ENCODE measurements around the gene EIF2AK3. TPM values are rescaled to one million over a fixed set of nuclear protein-coding genes. Genes with fewer than 3 reads are reported as not detected.

The EIF2AK3 gene
- 19.3 and 30.6 TPM in 2 replicates for total RNA-seq (2016; rRNA removed; fragmentation: Illumina TruSeq; extraction: Trizol)
- 1.9 and 4.1 TPM in 2 replicates for total RNA-seq (2016; cell fraction: cytosol; rRNA removed; fragmentation: Illumina TruSeq; extraction: Trizol; ENCODE audit: low read depth)
- 16.3 and 30.3 TPM in 2 replicates for total RNA-seq (2016; cell fraction: insoluble cytoplasmic fraction; rRNA removed; fragmentation: Illumina TruSeq; extraction: Trizol)
- 5.7 and 7.5 TPM in 2 replicates for total RNA-seq (2016; cell fraction: membrane; rRNA removed; fragmentation: Illumina TruSeq; extraction: Trizol)
- total RNA-seq (2016; cell fraction: nucleus; rRNA removed; fragmentation: Illumina TruSeq; extraction: Trizol), result 44.3 and 53.8 TPM in 2 replicates
- polyA plus RNA-seq (2011; rRNA removed), result 10.3 and 11.6 TPM in 2 replicates
- 5.9 and 10.2 TPM in 2 replicates for polyA plus RNA-seq (2011; cell fraction: cytosol; rRNA removed)
- 8.8 and 10.0 TPM in 2 replicates for polyA plus RNA-seq (2011; cell fraction: nucleus; rRNA removed)
- polyA plus RNA-seq (2012), result 16.3 and 19.2 TPM in 2 replicates
- polyA plus RNA-seq (2016; cell fraction: cytosol; fragmentation: Illumina TruSeq; extraction: Trizol; ENCODE audit: low read depth), result 0.80 and 1.0 TPM in 2 replicates
- polyA plus RNA-seq (2016; cell fraction: insoluble cytoplasmic fraction; fragmentation: Illumina TruSeq; extraction: Trizol; ENCODE audit: low read depth), result 8.4 and 9.4 TPM in 2 replicates
- 1.9 TPM in 2 replicates for polyA plus RNA-seq (2016; cell fraction: membrane; fragmentation: Illumina TruSeq; extraction: Trizol; ENCODE audit: low read depth)
- 38.2 and 39.9 TPM in 2 replicates for polyA plus RNA-seq (2016; cell fraction: nucleus; fragmentation: Illumina TruSeq; extraction: Trizol; ENCODE audit: insufficient read depth, low read depth)
- polyA minus RNA-seq (2011; rRNA and poly(A)+ RNA removed; ENCODE audit: low replicate concordance), result 5.4 and 6.6 TPM in 2 replicates
- 14.1 and 21.9 TPM in 2 replicates for polyA minus RNA-seq (2011; cell fraction: cytosol; rRNA and poly(A)+ RNA removed)
- 34.6 and 44.7 TPM in 2 replicates for polyA minus RNA-seq (2011; cell fraction: nucleus; rRNA and poly(A)+ RNA removed)
- Bru-seq, nascent RNA, result percentile 91 among the genes with signal in this experiment
- percentile 83 among the genes with signal in this experiment for BruChase-seq, experiment 1, labeled RNA remaining after a 6-hour chase
- BruChase-seq, experiment 2, labeled RNA remaining after a 2-hour chase, result percentile 86 among the genes with signal in this experiment
- long read RNA-seq, experiment 1, full-length matches to known transcripts, result 4 of 6 reads
- long read RNA-seq, experiment 1, partial matches to known transcripts, result 1 of 6 reads
- long read RNA-seq, experiment 1, other reads (novel, unspliced or antisense), result 1 of 6 reads
- long read RNA-seq, experiment 2, full-length matches to known transcripts, result 11 of 36 reads
- long read RNA-seq, experiment 2, partial matches to known transcripts, result 7 of 36 reads
- long read RNA-seq, experiment 2, other reads (novel, unspliced or antisense), result 18 of 36 reads

DNA sequence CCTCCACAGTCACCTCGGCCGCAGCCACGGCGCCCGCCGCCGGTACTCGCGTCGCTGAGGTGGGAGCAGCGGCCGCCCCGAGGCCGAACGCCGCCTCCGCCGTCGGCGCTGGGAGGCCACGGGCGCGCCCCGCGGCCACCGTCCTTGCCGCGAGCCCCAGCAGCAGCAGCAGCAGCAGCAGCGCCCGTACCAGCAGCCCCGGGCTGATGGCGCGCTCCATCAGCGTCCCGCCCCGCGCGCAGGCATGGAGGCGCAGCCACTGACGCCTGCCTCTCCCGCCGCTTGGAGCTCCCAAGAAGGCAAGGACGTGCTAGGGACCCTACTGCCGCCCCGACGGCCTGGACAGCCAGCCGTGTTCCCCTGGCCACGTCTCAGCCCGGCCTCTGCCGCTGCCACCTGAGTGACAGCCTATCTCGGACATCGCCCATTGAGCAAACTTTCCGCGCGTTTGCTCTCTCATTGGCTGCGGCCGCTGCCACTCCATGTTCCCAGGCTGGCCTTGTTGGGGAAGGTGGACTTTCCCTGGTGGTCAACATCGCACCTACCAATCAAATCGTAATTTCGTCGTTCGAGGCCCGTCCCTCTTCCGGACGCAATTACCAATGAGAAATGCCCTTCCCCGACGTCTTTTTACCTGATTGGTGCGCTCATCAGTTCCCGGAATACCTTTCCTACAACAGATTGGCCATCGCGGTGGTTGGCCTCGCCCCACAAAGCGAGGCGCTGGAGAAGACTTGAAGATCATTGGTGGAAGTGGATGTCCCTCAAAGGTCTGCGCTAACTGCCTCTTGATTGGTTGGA is at the start of gene EIF2AK3:
Gene EIF2AK3, minus strand, starts transcription at position 410 of the 801 bp plus-strand sequence. Its CDS starts 190 bp downstream, at position 220.
- WGBS (ENCODE audit: low lambda C conversion rate), result under 1% methylated on average over 62 of the region's 75 CpGs
- peak within 1 kb of the TSS; percentile 80 for H2AFZ ChIP-seq (ENCODE audit: low read length)
- peaks cover 7% of the 10 kb centered on the region; the same call in 1 of the 2 replicates for H4K20me1 ChIP-seq (ENCODE audit: insufficient read depth, low read length)
- H3K4me1 ChIP-seq (ENCODE audit: insufficient read depth, low read length), result peaks cover 48% of the 10 kb centered on the region
- intact Hi-C loops (cut with micrococcal nuclease; ENCODE audit: unreplicated experiment) (loop anchor here (1.0 to 2.0 kb wide), 5 partner anchors 27 to 64 kb away; partner anchors contain the start of gene RPIA), in situ Hi-C loops (cut with HindIII; ENCODE audit: extremely low pct_ligation_motif_present, low pct_unique_long_range_greater_than_20kb) (no loop called here)
- H3K4me3 ChIP-seq (replicated peaks in 1 of 3; ENCODE audit: insufficient read depth in 1 of 3, low read depth in 2 of 3, low read length in 3 of 3), result peak within 1 kb of the TSS; percentile 92 to 98 (median 93)
- peak within 1 kb of the TSS; percentile 93 for H3K9ac ChIP-seq (ENCODE audit: insufficient read depth, low read depth, low read length)
- no peaks in the 10 kb centered on the region; a peak in 1 of 5 replicates for H3K27me3 ChIP-seq (ENCODE audit: control insufficient read depth in 1 of 2, insufficient read depth in 2 of 2, low read length in 2 of 2)
- no peaks in the 10 kb centered on the region for H3K36me3 ChIP-seq (replicated peaks in 1 of 2; ENCODE audit: control insufficient read depth in 1 of 2, insufficient read depth in 2 of 2, low read length in 2 of 2)
- ChIA-PET CTCF (ENCODE audit: low intra/inter-chr PET ratio, low total read pairs) (no interaction called here), POLR2A (interaction anchor here (0.8 to 2.4 kb wide), 15 partner anchors 9 to 65 kb away, joined by 3 to 19 read pairs (median 5); partner anchors contain the start of gene RPIA)
- BruUV-seq (replicated peaks), result no TSS peak
- ATAC-seq (peak; percentile 94), FAIRE-seq (peak; percentile 100), DNase-seq (ENCODE audit: low spot score) (peak; percentile 100)
- peak within 1 kb of the TSS; percentile 86 for H3K4me2 ChIP-seq (ENCODE audit: low read depth, low read length)
- H3K79me2 ChIP-seq (ENCODE audit: insufficient read depth, low read length), result peaks cover 46% of the 10 kb centered on the region
- H3K27ac ChIP-seq (ENCODE audit: extremely low read length, insufficient read depth, low read length), result peak within 1 kb of the TSS; percentile 92
- H3K9me3 ChIP-seq (ENCODE audit: low read length), result no peaks in the 10 kb centered on the region
- no peak for TF ChIP-seq ZBTB3 (CRISPR knock-in tag; IDR thresholded peaks at IDR 0.05; ENCODE audit: borderline replicate concordance, low read depth)
- no peak for TF ChIP-seq ARNTL (CRISPR knock-in tag; IDR thresholded peaks at IDR 0.05)
- no peak for TF ChIP-seq PAWR (CRISPR knock-in tag; IDR thresholded peaks at IDR 0.05; ENCODE audit: borderline replicate concordance)
- TF ChIP-seq, protein P1, sequence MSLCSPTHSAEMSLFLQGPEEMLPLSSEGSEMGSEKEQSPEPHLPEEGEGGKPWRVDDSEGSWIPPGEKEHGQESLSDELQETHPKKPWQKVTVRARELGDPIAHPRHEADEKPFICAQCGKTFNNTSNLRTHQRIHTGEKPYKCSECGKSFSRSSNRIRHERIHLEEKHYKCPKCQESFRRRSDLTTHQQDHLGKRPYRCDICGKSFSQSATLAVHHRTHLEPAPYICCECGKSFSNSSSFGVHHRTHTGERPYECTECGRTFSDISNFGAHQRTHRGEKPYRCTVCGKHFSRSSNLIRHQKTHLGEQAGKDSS (CRISPR knock-in tag; IDR thresholded peaks at IDR 0.05; ENCODE audit: borderline replicate concordance, low read depth), result no peak
- TF ChIP-seq ZNF441 (CRISPR knock-in tag; IDR thresholded peaks at IDR 0.05; ENCODE audit: borderline replicate concordance), result peak; percentile 21
- TF ChIP-seq, protein P2, sequence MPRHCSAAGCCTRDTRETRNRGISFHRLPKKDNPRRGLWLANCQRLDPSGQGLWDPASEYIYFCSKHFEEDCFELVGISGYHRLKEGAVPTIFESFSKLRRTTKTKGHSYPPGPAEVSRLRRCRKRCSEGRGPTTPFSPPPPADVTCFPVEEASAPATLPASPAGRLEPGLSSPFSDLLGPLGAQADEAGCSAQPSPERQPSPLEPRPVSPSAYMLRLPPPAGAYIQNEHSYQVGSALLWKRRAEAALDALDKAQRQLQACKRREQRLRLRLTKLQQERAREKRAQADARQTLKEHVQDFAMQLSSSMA (CRISPR knock-in tag; IDR thresholded peaks at IDR 0.05), result peak; percentile 74; the same call in 1 of the 2 replicates
- no peak for TF ChIP-seq MAFF (IDR thresholded peaks at IDR 0.05; ENCODE audit: low read depth, low read length)
- TF ChIP-seq, protein P3, sequence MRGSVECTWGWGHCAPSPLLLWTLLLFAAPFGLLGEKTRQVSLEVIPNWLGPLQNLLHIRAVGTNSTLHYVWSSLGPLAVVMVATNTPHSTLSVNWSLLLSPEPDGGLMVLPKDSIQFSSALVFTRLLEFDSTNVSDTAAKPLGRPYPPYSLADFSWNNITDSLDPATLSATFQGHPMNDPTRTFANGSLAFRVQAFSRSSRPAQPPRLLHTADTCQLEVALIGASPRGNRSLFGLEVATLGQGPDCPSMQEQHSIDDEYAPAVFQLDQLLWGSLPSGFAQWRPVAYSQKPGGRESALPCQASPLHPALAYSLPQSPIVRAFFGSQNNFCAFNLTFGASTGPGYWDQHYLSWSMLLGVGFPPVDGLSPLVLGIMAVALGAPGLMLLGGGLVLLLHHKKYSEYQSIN (CRISPR knock-in tag; IDR thresholded peaks at IDR 0.05; ENCODE audit: borderline replicate concordance), result no peak; the same call in 1 of the 2 replicates
- peak; percentile 72 for TF ChIP-seq POLR2AphosphoS5 (IDR thresholded peaks at IDR 0.05; ENCODE audit: low read depth, low read length)
- peak; percentile 85 for TF ChIP-seq ZBTB7A (CRISPR knock-in tag; IDR thresholded peaks at IDR 0.05)
- TF ChIP-seq RBM39 (IDR thresholded peaks at IDR 0.05; ENCODE audit: low read depth, low read length, poor library complexity, severe bottlenecking), result peak; percentile 73
- TF ChIP-seq HDAC6 (IDR thresholded peaks at IDR 0.05; ENCODE audit: low read depth, low read length), result no peak
- no peak for TF ChIP-seq RFX1 (IDR thresholded peaks at IDR 0.05)
- TF ChIP-seq AHR (CRISPR knock-in tag; IDR thresholded peaks at IDR 0.05), result 0 out of 2 replicates have a peak, but pooled peaks have one; percentile 24
- TF ChIP-seq NR3C1 (CRISPR knock-in tag; IDR thresholded peaks at IDR 0.05), result no peak
